HG03025 (cell line): ENCODE measurements around the gene CDHR5.

Source experiments
- ATAC-seq: cut with Tn5 transposase; IDR thresholded peaks from one replicate; pipeline ENCODE4 v1.9.1; 2021; ENCODE audit warnings: mild to moderate bottlenecking, moderate library complexity; ENCODE audit not compliant: unreplicated experiment, low FRiP score

Gene CDHR5

DNA sequence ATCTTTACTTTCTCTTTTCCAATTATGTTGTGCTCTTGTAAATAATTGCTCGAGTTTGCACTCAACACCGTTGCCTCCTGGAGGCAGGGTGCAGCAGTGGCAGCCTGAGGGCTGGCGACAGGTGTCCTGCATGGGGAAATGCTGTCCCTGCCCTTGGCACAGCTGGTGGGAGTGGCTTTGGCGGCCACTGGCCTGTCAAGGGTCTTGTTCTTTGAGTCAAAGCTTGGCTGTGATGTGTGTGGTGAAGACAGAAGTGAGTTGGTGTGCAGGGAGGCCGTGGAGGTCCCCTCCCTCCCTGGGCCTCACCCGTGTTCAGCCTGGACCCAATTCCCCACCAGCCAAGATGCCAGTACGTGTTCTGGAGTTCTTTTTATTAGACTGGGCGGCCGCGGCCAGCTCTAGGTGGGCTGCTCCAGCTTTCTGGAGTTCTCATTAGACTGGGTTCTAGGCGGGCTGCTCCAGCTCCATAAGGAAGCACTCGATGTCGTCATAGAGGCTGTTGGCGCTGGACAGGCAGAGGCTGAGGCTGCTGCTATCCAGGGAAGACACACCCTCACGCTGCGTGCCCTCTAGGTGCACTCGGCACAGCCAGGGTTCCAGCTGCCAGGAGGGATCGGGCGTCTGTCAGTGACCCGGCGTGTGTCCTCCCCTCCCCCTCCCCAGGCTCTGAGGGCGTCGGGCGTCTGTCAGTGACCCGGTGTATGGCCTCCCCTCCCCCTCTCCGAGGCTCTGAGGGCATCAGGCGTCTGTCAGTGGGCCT is 12.4 kb downstream of the CDHR5 start:
- no peak for ATAC-seq

- ATAC-seq, result no peak
These were observed 13.5 kb downstream of the CDHR5 start for GRCh38 chr11:611001-611996.

GRCh38 chr11:610146-610801 is 14.5 kb downstream of the CDHR5 start:
- no peak for ATAC-seq

- no peak for ATAC-seq
These were observed 15.4 kb downstream of the CDHR5 start for GRCh38 chr11:609341-609811.

DNA sequence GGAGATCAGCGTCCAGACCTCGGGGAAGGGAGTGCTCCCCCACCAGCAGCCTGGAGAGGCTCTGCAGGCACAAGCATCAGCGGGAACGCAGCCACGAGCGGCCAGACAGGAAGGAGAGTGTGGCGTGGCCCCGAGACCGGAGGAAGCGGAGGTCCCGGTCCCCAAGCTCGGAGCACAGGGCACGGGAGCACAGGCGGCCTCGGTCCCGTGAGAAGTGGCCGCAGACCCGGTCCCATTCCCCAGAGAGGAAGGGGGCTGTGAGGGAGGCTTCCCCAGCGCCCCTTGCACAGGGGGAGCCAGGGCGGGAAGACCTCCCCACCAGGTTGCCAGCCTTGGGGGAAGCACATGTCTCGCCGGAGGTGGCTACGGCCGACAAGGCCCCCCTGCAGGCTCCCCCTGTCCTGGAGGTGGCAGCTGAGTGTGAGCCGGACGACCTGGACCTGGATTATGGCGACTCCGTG is 15.9 kb downstream of the CDHR5 start:
- no peak for ATAC-seq

GRCh38 chr11:607971-608659 is 16.6 kb downstream of the CDHR5 start:
- ATAC-seq, result no peak

DNA sequence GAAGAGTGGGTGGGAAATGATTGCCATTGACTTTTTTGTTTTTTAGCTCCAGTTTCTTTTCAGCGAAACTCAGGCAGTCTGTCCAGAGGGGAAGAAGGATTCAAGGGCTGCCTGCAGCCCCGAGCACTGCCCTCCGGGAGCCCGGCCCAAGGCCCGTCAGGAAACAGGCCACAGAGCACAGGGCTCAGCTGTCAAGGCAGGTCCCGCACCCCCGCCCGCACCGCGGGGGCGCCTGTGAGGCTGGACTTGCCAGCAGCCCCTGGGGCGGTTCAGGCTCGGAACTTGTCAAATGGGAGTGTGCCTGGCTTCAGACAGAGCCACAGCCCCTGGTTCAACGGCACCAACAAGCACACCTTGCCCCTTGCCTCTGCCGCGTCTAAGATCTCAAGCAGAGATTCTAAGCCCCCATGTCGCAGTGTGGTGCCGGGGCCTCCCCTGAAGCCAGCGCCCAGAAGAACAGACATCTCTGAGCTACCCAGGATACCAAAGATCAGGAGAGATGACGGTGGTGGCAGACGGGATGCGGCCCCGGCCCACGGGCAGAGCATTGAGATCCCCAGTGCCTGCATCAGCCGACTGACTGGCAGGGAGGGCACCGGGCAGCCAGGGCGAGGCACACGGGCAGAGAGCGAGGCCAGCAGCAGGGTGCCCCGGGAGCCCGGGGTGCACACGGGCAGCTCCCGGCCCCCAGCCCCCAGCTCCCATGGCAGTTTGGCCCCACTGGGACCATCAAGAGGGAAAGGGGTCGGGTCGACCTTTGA is 17.6 kb downstream of the CDHR5 start:
- ATAC-seq, result no peak

DNA sequence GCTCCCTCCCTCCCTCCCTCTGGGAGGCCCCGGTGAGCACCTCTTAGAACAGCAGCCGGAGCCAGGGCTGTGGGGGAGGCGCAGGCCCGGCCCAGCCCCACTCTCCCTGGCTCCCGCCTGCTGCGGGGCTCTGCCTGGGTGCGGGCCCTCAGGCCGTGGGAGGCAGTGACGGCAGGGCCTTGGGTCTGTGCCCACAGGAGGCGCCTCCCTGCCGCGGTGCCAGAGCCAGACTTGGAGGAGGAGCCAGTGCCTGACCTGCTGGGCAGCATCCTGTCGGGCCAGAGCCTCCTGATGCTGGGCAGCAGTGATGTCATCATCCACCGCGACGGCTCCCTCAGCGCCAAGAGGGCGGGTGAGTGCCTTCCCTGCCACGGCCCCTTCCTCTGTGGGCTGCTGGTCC is 18.5 kb downstream of the CDHR5 start:
- ATAC-seq, result no peak

DNA sequence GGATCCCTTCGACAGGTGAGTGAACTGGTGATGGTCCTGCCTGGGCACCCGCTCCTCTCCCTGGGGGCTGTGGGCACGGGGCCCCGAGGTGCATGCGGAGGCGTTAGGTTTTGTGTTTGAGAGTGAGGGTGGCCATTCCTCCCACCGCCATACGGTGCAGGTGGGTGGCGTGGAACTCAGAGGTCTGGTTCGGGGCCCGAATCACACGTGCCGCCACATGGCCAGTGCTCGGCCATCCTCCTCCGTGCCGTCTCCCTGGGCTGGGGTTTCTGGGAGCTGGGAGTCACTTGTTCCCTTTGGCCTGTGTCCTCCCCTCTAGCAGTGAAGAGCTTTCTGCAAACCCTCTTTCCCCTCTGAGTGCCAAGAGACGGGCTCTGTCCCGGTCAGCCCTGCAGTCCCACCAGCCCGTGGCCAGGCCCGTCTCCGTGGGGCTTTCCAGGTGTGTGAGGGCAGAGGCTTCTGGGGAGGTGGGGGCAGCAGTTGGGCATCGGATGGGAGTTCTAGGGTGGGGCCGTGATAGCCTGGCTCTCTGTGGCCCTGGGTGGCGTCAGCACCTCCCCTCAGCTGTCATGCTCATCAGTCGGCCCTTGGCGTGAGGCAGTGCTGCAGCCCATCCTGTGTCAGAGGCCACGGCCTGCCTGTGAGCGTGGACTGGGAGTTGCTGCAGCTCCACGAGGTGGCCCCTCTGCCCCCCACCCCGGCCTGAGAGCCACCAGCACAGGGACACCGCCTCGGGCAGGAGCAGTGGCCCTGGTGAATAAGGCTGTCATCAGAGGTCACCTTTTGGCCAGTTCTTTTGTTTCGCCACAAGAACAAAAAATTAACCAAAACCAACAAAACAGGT is 19.2 kb downstream of the CDHR5 start:
- no peak for ATAC-seq

- no peak for ATAC-seq
These were observed 21.6 kb downstream of the CDHR5 start for GRCh38 chr11:603154-603553.

GRCh38 chr11:601573-602245 is 23.0 kb downstream of the CDHR5 start:
- no peak for ATAC-seq

DNA sequence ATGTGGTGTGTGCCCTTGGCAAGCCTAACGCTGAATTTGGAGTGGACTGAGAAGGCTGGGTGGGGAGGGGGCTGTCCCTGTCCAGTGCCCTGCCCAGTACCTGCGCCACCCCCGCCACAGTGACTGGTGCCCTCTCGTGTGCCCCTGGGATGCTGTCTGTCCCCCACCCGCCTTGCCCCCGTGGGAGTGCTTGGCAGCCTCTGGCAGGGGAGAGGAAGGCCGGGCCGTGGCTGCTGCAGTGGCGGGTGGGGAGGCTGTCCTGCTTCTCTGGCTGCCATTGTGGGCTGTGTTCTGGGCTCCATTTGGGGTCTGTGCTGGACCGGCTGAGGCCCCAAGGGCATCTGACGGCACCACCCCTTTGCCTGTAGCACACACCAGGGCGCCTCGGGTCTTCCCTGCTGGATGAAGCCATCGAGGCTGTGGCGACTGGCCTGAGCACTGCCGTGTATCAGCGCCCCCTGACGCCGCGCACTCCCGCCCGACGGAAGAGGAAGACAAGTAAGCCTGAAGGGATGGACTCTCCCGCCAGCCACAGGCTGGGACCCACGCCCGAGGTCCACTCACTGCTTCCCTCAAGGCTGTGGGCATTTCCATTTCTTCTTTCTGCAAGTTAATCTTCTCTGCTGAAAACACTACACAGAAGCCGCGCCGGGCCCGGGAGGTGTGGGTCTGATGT is 26.6 kb downstream of the CDHR5 start:
- ATAC-seq, result no peak

DNA sequence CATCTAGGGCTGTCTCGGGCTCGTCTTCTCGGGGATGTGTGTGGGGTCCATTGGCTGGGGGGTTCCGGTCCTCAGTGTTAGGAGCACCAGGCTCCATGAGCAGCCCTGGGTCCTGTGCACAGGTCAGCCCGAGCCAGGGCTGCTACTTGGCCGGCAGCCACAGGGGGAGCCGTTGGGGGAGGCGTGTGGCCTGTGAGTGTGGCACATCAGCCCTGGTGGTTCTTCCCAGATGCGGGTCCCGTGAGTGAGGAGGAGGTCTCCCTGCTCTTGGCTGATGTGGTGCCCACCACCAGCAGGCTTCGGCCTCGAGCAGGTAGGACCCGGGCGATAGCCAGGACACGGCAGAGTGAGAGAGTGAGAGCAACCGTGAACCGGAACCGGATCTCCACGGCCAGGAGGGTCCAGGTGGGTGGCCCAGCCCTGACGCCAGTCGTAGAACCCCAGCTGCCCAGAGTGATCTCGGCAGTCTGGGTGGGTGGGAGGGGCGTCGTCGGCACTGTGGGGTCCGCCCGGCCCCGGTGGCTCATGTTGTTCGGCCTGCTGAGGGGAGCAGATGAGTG is 27.5 kb downstream of the CDHR5 start:
- ATAC-seq, result no peak

DNA sequence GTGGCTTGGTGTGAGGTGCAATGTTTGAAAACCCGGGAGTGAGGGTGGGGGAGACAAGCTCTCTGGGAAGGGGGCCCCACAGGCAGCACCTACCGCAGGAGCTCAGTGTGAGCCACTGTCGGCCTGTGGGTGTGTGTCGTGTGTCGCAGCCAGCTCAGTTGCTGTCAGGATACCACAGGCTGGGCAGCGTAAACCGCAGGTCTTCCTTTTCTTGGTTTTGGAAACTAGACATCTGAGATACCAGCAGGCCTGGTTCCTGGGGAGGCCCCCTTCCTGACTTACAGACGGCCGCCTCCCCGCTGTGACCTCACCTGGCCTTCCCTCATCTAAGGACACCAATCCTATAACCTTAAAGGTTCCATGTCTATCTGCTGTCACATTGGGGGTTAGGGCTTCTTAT is 28.4 kb downstream of the CDHR5 start:
- ATAC-seq, result no peak

- ATAC-seq, result no peak
These were observed 29.4 kb downstream of the CDHR5 start for GRCh38 chr11:595400-595799.

GRCh38 chr11:593347-593746 is 31.4 kb downstream of the CDHR5 start:
- ATAC-seq, result no peak

DNA sequence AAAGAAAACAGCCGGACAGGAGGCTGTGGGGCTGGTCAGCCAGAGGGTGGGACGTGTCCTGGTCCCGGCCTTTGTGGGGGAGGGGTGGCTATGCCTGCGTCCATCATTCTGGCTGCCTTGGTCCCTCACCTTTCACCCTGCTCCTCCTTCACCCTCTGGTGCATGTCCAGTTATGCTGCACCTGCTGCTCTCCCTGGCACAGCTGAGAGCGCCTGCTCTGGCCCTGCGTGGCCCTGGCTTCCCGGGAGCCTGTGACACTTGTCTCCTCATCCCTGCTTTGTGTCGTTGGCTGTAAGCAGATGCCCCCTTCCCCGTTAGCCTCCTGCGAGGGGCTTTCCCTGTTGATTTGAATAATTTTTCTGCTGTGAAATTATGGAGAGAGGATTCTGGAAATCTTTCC is 31.8 kb downstream of the CDHR5 start:
- no peak for ATAC-seq
